ENCODE results near the gene PLCB1. TPM values are rescaled to one million over a fixed set of nuclear protein-coding genes. Genes with fewer than 3 reads are reported as not detected.

PLCB1 gene
- total RNA-seq, 1 experiment from 2014 or later, result 6.8 TPM

GRCh38 chr20:8166730-8167129, 34.7 kb downstream of the PLCB1 start:
- Histone ChIP-seq H3K27me3 (replicated peaks; ENCODE audit: insufficient read depth, low read depth, low read length, poor library complexity) (no peaks in the 10 kb centered on the region), H3K36me3 (ENCODE audit: insufficient read depth, low read length, poor library complexity, severe bottlenecking) (no peaks in the 10 kb centered on the region), H3K4me1 (ENCODE audit: insufficient read depth, low read length, poor library complexity, severe bottlenecking) (peaks cover 9% of the 10 kb centered on the region), H3K9me3 (ENCODE audit: low read depth, low read length, poor library complexity, severe bottlenecking) (no peaks in the 10 kb centered on the region), H3K27ac (ENCODE audit: low read depth, low read length, poor library complexity, severe bottlenecking) (no peak overlapping the region), H3K4me3 (ENCODE audit: low read depth, low read length, poor library complexity, severe bottlenecking) (no peak overlapping the region)
- ChIA-PET POLR2A (ENCODE audit: low non-redundant PET) (no interaction called here), CTCF (no interaction called here)
- BruUV-seq (replicated peaks), result no TSS peak
- no peak for DNase-seq (ENCODE audit: low spot score)
- TF ChIP-seq CTCF (conservative IDR thresholded peaks at IDR 0.05; ENCODE audit: low read depth, low read length) (no peak), EZH2 (IDR thresholded peaks at IDR 0.05; ENCODE audit: borderline replicate concordance, low read depth, low read length, poor library complexity, severe bottlenecking) (no peak)
- intact Hi-C loops (cut with micrococcal nuclease; ENCODE audit: unreplicated experiment), result no loop called here

GRCh38 chr20:8168785-8169288, 36.8 kb downstream of the PLCB1 start:
- ChIA-PET CTCF (no interaction called here), POLR2A (ENCODE audit: low non-redundant PET) (no interaction called here)
- Histone ChIP-seq H3K27ac (ENCODE audit: low read depth, low read length, poor library complexity, severe bottlenecking) (no peak overlapping the region), H3K36me3 (ENCODE audit: insufficient read depth, low read length, poor library complexity, severe bottlenecking) (no peaks in the 10 kb centered on the region), H3K27me3 (replicated peaks; ENCODE audit: insufficient read depth, low read depth, low read length, poor library complexity) (no peaks in the 10 kb centered on the region), H3K4me1 (ENCODE audit: insufficient read depth, low read length, poor library complexity, severe bottlenecking) (no peaks in the 10 kb centered on the region), H3K4me3 (ENCODE audit: low read depth, low read length, poor library complexity, severe bottlenecking) (no peak overlapping the region), H3K9me3 (ENCODE audit: low read depth, low read length, poor library complexity, severe bottlenecking) (no peaks in the 10 kb centered on the region)
- no TSS peak for BruUV-seq (replicated peaks)
- intact Hi-C loops (cut with micrococcal nuclease; ENCODE audit: unreplicated experiment), result no loop called here
- DNase-seq (ENCODE audit: low spot score), result no peak
- no peak for TF ChIP-seq EZH2 (IDR thresholded peaks at IDR 0.05; ENCODE audit: borderline replicate concordance, low read depth, low read length, poor library complexity, severe bottlenecking)
- no peak for TF ChIP-seq CTCF (conservative IDR thresholded peaks at IDR 0.05; ENCODE audit: low read depth, low read length)

- intact Hi-C loops (cut with micrococcal nuclease; ENCODE audit: unreplicated experiment), result no loop called here
- no peak overlapping the region for H3K4me3 ChIP-seq (ENCODE audit: low read depth, low read length, poor library complexity, severe bottlenecking)
- no peaks in the 10 kb centered on the region for H3K27me3 ChIP-seq (replicated peaks; ENCODE audit: insufficient read depth, low read depth, low read length, poor library complexity)
- BruUV-seq (replicated peaks), result no TSS peak
- no peaks in the 10 kb centered on the region for H3K4me1 ChIP-seq (ENCODE audit: insufficient read depth, low read length, poor library complexity, severe bottlenecking)
- ChIA-PET POLR2A (ENCODE audit: low non-redundant PET) (no interaction called here), CTCF (no interaction called here)
- no peaks in the 10 kb centered on the region for H3K36me3 ChIP-seq (ENCODE audit: insufficient read depth, low read length, poor library complexity, severe bottlenecking)
- H3K9me3 ChIP-seq (ENCODE audit: low read depth, low read length, poor library complexity, severe bottlenecking), result no peaks in the 10 kb centered on the region
- H3K27ac ChIP-seq (ENCODE audit: low read depth, low read length, poor library complexity, severe bottlenecking), result no peak overlapping the region
- no peak for DNase-seq (ENCODE audit: low spot score)
- no peak for TF ChIP-seq EZH2 (IDR thresholded peaks at IDR 0.05; ENCODE audit: borderline replicate concordance, low read depth, low read length, poor library complexity, severe bottlenecking)
- TF ChIP-seq CTCF (conservative IDR thresholded peaks at IDR 0.05; ENCODE audit: low read depth, low read length), result no peak
Measured at GRCh38 chr20:8170921-8171320, 38.9 kb downstream of the PLCB1 start.
